Duodenal mucosa (tissue), 2 donors: Measurements from ENCODE around the gene KIF5C.

ENCODE experiments used
- H3K27ac ChIP-seq: one replicate; pipeline ENCODE4 v1.7.0; 2013; ENCODE audit warnings: low read depth, low read length
- H3K27me3 ChIP-seq, 2 donors: one replicate each; pipeline ENCODE4 v1.7.0; 2013; ENCODE audit warnings: low read length in 2 of 2, control low read depth in 1 of 2; ENCODE audit not compliant: insufficient read depth in 2 of 2, control insufficient read depth in 1 of 2
- H3K36me3 ChIP-seq, 2 donors: one replicate each; pipeline ENCODE4 v1.7.0; 2013; ENCODE audit warnings: low read length in 2 of 2, control low read depth in 1 of 2; ENCODE audit not compliant: insufficient read depth in 2 of 2, control insufficient read depth in 1 of 2
- H3K4me1 ChIP-seq, 2 donors: one replicate each; pipeline ENCODE4 v1.7.0; 2013; ENCODE audit warnings: low read length in 2 of 2, control low read depth in 1 of 2; ENCODE audit not compliant: insufficient read depth in 2 of 2, control insufficient read depth in 1 of 2
- H3K4me3 ChIP-seq, 2 donors: one replicate each; pipeline ENCODE4 v1.7.0; 2013; ENCODE audit warnings: low read length in 2 of 2, low read depth in 1 of 2
- H3K9ac ChIP-seq, 2 donors: one replicate each; pipeline ENCODE4 v1.7.0; 2013; ENCODE audit warnings: low read length in 2 of 2, low read depth in 1 of 2
- H3K9me3 ChIP-seq, 2 donors: one replicate each; pipeline ENCODE4 v1.7.0; 2013; ENCODE audit warnings: low read length in 2 of 2, control low read depth in 1 of 2; ENCODE audit not compliant: control insufficient read depth in 1 of 2

The KIF5C gene

DNA sequence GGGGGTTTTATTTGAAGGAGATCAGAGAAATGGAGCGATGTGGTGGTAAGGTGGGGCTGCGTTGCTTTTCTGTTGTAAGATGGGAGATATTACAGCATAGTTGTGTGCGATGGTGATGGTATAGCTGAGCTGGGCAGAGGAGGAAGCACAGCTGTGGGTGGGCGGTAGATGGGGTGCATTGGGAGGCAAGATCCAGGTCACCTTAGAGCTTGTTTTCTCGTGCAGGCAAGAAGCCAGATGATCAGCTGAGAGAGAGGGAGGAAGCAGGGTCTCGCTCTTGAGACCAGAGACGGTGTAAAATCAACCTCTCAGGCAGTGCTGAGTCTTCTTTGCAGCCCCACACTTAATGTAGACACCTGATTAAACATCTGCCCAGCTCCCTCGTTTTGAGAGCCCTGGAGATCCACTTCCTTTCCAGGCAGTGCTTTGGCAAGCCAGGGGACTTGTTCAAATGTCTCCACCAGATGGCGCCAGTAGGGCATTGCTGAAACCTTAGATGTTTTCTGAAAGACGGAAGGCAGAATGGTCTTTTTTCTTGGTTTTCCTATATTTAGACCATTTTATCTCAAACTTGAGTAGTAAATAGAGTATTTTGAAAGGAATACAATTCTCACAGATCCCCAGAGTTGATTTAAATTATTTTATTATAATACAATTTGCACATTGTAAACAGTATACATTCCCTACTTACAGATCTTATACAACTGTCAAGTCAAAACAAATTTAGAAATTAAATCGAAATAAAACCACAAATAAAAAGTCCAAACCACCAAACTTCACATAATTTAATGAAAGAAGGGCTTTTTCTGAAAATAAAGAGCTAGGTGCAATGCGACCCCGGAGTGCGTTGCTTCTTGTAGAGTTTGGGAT lies 142.3 kb downstream of the KIF5C start:
- Histone ChIP-seq H3K4me3 (no peak overlapping the region), H3K36me3 (no peaks in the 10 kb centered on the region), H3K9ac (no peak overlapping the region), H3K27me3 (no peaks in the 10 kb centered on the region), H3K4me1 (peaks cover 3 to 9% of the 10 kb centered on the region in 2 donors), H3K9me3 (no peaks in the 10 kb centered on the region), H3K27ac (no peak overlapping the region)

DNA sequence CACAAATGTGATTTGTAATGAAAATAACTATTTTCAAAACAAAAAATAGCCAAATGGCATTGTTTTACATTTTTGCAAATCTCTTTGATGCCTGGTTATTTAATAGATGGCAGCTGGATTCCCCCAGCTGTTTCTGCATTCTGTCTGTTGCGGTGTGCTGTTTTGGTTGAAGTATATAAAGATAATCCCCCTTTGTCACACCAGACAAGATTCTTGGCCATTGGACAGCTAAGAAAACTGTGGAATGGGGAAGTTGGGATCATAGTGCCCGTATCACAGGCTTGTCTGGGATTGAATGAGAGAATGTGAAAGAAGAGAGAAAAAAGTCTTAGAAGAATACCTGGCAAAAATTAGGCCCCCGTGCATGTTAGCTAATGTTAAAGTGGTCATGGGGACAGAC lies 144.0 kb downstream of the KIF5C start:
- Histone ChIP-seq H3K9ac (no peak overlapping the region), H3K4me3 (no peak overlapping the region), H3K9me3 (no peaks in the 10 kb centered on the region), H3K36me3 (no peaks in the 10 kb centered on the region), H3K27ac (no peak overlapping the region), H3K4me1 (peaks cover 3 to 9% of the 10 kb centered on the region in 2 donors), H3K27me3 (no peaks in the 10 kb centered on the region)

DNA sequence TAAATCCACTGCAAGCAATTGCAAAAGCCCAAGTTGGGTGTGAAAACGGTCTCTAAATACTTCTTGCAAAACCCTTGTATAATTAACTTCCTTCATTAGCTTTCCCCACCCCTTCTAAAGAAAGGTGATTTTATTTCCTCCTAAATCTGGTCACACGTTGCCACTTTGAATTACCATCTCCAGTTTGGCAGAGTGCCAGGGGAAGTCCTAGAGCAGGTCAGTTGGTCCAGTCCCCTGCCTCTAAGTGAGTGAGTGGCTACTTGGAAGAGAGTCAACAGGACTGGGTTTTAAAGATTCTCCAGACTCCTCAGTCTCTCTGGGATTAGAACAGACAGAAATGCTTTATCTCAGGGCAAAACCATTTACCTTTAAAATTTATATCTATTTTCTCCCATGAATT lies 144.7 kb downstream of the KIF5C start:
- H3K27me3 ChIP-seq, result no peaks in the 10 kb centered on the region
- H3K36me3 ChIP-seq, result no peaks in the 10 kb centered on the region
- no peaks in the 10 kb centered on the region for H3K9me3 ChIP-seq
- no peak overlapping the region for H3K4me3 ChIP-seq
- H3K27ac ChIP-seq, result no peak overlapping the region
- no peak overlapping the region for H3K9ac ChIP-seq
- H3K4me1 ChIP-seq, result peaks cover 5 to 15% of the 10 kb centered on the region in 2 donors

DNA sequence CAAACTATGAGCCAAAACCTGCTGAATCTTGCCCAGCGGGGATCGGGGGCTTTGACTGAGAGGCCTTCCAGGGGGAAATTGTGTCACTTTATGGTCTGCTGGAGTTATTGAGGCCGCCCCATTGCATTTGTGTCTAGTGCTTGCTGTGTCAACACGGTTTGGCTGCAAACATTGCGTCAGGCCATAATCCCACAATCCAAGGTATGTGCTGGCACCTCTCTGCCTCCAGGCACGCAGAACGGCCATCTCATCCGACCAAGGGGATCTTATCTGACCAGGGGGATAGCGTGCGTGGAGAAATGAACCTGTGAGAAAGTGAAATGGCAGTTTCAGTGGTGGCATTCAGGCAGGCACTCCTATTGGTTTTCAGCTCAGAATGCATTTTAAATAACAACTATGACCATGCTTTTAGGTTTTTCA lies 145.4 kb downstream of the KIF5C start:
- H3K4me1 ChIP-seq, result peaks cover 6 to 20% of the 10 kb centered on the region in 2 donors
- no peak overlapping the region for H3K27ac ChIP-seq
- no peaks in the 10 kb centered on the region for H3K9me3 ChIP-seq
- H3K36me3 ChIP-seq, result no peaks in the 10 kb centered on the region
- no peak overlapping the region for H3K4me3 ChIP-seq
- H3K27me3 ChIP-seq, result no peaks in the 10 kb centered on the region
- no peak overlapping the region for H3K9ac ChIP-seq

DNA sequence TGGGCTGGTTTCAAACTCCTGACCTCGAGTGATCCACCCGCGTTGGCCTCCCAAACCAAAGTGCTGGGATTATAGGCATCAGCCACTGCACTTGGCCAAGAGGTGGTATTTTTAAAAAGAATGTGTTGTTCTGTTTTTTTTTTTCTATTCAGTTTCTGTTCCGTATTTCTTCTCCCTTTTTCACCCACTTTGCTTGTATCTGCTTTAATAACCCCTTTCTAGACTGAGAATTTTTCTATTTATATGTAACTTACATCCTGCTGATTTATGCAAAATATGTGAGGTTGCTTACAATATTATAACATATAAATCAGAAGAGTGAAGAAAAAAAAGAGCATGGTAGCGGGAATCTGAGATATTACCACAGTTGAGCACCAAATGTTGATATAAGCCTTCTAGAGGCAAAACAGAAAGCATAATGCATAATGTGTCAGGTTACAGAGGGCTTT lies 146.3 kb downstream of the KIF5C start:
- Histone ChIP-seq H3K36me3 (no peaks in the 10 kb centered on the region), H3K4me3 (no peak overlapping the region), H3K27me3 (no peaks in the 10 kb centered on the region), H3K27ac (no peak overlapping the region), H3K9ac (no peak overlapping the region), H3K4me1 (peaks cover 6 to 22% of the 10 kb centered on the region in 2 donors), H3K9me3 (no peaks in the 10 kb centered on the region)

DNA sequence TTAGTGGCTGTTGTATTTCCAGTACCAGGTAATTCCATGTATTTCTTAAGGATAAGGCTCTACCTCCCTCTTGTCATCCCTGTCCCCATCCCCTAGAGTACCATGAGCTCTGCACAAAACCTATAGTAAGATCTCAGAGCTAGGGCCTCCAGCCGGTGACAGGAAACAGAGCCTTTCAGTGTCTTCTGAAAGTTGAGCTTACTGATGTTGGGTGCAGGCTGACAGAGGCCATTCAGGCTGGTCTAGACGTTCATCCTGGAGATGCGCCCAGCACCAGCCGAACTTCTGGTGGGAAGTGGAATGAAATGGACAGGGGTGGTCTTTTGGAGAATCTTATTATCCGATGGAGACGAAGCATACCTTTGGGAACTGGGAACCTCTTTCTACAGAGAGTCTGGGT lies 146.7 kb downstream of the KIF5C start:
- H3K9ac ChIP-seq, result no peak overlapping the region
- H3K27me3 ChIP-seq, result no peaks in the 10 kb centered on the region
- no peak overlapping the region for H3K27ac ChIP-seq
- H3K9me3 ChIP-seq, result no peaks in the 10 kb centered on the region
- H3K4me1 ChIP-seq, result peaks cover 6 to 22% of the 10 kb centered on the region in 2 donors
- no peak overlapping the region for H3K4me3 ChIP-seq
- no peaks in the 10 kb centered on the region for H3K36me3 ChIP-seq

DNA sequence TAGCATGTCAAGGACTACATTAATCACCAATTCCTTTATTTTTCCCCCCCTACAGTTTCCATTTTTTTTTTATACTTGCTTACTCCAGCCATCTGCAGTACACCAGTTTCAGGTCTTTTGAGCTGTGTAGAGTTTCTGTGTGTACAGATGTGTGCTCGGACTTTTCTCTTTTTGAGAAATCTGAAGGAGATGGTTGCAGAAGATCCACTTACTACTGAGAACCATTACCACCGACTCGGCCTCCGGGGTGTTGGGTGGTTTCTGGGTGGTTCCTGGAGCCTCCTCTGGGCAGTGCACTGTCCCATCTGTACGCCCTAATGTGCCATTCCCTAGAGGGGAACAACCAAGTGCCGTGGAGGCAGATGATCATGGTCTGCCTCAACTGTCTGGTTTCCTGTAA lies 148.1 kb downstream of the KIF5C start:
- Histone ChIP-seq H3K27me3 (peaks cover 0 to 3% of the 10 kb centered on the region in 2 donors), H3K36me3 (no peaks in the 10 kb centered on the region), H3K4me3 (no peak overlapping the region), H3K9me3 (no peaks in the 10 kb centered on the region), H3K27ac (no peak overlapping the region), H3K9ac (no peak overlapping the region), H3K4me1 (peaks cover 3 to 22% of the 10 kb centered on the region in 2 donors)

DNA sequence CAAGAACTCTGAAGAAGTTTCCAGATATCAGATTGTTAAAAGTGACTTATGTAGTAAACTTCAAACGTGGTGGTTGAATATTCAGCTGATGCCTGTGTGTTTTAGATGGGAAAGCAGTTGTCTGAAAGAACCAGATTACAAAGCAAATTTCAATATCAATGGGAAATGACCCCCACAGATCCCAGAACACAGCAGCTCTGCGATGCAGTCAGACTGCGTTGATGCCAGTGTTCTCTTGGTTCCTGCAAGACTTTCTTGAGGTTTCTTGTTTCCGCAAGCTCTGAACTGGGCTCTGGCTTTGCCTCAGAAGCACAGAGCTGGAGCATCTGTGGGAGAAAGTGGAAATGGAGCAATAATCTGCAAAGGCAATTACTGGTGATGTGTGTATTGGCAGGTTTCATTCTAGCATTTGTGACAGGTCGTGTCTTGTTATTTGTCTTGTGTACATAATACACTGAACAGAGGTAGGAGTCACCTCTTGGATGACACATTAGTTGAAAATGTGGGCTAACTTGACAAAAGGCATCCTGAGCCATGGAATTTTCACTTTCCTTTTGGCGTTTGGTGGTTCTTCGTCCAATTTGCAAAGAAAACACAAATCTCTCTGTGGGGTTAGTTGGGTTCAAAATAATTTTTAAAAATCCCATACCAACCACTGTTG lies 152.7 kb downstream of the KIF5C start:
- Histone ChIP-seq H3K27ac (no peak overlapping the region), H3K4me3 (no peak overlapping the region), H3K9me3 (no peaks in the 10 kb centered on the region), H3K27me3 (peaks cover 0 to 10% of the 10 kb centered on the region in 2 donors), H3K36me3 (no peaks in the 10 kb centered on the region), H3K4me1 (peaks cover 3 to 14% of the 10 kb centered on the region in 2 donors), H3K9ac (no peak overlapping the region)

DNA sequence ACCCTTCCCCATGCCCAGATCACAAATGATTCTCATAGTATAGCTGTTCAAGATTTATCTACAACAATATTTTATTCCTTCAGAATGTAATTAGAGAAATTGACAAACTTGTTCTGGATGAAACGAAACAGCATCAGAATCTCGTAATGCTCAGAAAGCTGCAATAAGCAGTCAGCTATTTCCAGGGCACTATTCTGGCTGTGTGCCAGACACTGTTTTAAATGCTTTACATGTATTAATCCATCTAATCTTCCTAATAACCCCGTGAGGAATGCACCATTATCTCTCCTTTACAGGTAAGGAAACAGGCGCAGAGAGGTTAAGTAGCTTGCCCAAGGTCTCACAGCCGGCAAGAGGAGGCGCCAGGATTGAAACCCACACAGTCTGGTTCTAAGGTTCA lies 153.3 kb downstream of the KIF5C start:
- Histone ChIP-seq H3K4me1 (peaks cover 3 to 14% of the 10 kb centered on the region in 2 donors), H3K9ac (no peak overlapping the region), H3K9me3 (no peaks in the 10 kb centered on the region), H3K27ac (no peak overlapping the region), H3K27me3 (peaks cover 0 to 10% of the 10 kb centered on the region in 2 donors), H3K36me3 (no peaks in the 10 kb centered on the region), H3K4me3 (no peak overlapping the region)

DNA sequence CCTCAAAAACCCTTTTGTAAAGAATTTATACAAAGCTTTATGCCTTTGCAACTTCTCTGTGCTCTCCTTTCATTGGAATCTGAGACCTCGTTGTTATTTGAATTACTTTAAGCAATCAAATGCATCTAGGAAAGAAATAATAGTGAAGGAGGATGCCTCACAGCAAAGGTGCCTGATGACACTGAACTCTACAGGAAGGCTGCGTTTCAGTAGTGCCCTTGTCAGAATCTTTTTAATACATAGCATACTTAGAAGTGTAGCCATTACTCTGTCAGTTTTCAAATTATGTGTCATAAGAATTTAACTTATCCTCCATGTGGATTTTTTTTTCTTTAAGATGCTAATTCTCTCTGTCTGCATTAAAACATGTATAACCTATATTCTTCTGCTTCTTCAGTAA lies 153.9 kb downstream of the KIF5C start:
- peaks cover 0 to 10% of the 10 kb centered on the region in 2 donors for H3K27me3 ChIP-seq
- H3K36me3 ChIP-seq, result no peaks in the 10 kb centered on the region
- H3K9ac ChIP-seq, result no peak overlapping the region
- H3K9me3 ChIP-seq, result no peaks in the 10 kb centered on the region
- no peak overlapping the region for H3K4me3 ChIP-seq
- peaks cover 3 to 14% of the 10 kb centered on the region in 2 donors for H3K4me1 ChIP-seq
- no peak overlapping the region for H3K27ac ChIP-seq
